GM12873 (cell line): ENCODE measurements around the gene NDUFB10.

Experiments used
- CTCF ChIP-seq: IDR thresholded peaks from 2 replicates; pipeline ENCODE4 v1.5.1; 2012; ENCODE audit warnings: low read depth, mild to moderate bottlenecking, moderate library complexity, low read length, control low read depth; ENCODE audit not compliant: insufficient read depth; ENCODE audit errors: missing control alignments

Gene NDUFB10

GRCh38 chr16:1958715-1959268 lies 546 bp upstream of the NDUFB10 start:
- TF ChIP-seq CTCF, result no peak

DNA sequence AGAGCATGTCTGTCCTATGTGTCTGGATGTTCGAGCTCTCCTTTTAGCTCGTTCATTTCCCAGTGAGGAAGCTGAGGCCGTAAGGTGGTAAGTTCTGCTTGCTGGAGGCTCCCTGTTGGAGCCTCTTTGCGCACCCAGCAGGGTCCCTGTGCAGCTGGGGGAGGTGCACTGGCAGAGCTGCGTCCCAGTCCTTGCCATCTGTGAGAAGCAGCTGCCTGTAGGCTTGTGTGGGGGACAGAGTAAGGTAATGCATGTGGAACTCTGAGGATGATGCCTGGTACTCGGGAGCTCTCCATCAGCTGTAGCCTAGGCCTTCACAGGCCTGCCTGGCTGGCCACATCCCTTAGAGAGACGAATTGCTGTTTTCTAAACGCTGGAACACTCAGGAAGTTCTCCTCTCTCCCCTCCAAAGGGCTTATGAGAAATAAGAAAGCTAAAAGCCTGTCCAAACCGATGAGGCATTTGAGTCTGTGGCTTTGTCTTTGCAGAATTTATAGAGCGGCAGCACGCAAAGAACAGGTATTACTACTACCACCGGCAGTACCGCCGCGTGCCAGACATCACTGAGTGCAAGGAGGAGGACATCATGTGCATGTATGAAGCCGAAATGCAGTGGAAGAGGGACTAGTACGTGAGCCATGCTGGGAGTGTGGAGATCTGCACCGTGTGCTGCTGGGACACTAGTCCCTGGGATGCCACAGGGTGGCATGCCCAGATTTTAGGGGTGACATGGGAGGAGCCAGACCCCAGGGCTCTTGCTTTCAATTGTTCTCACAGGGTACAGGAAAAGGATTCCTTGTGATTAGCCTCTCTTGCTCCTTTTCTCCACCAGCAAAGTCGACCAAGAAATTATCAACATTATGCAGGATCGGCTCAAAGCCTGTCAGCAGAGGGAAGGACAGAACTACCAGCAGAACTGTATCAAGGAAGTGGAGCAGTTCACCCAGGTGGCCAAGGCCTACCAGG lies 1.6 kb downstream of the NDUFB10 start:
- no peak for TF ChIP-seq CTCF

- TF ChIP-seq CTCF, result no peak
Measured at GRCh38 chr16:1961651-1962067, 2.3 kb downstream of the NDUFB10 start.

DNA sequence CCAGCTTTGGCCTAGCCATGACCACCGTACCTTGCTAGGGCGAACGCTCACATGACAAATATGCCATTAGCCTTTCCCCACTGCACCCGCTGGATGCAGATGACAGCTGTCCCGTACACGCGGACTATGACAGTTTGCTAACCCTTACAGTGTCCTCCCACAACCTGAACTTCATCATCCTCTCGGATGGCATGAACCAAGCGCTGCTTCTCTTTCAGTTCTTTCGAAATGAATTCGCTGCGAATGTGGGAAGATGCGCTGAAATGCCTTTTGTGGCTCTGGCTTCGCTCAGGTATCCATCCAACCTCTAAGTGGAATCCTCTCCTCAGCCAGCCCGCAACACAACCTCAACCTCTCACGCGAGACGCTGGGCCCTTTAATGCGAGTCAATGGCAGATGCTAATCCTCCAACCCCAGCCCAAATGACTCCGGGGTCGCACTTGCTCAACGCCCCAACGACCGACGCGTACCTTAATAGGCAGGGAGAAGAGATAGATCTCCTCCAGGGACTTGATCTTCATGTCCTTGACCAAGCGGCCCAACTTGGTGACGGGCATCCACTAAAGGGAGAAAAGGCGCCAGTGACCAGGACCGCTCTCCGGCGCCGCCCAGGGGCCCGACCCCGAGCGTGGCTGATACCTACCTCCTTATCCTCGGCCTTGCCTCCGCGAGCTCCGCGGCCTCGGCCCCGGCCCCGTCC lies 4.6 kb downstream of the NDUFB10 start:
- TF ChIP-seq CTCF, result peak; percentile 12

GRCh38 chr16:1964506-1965395 lies 5.4 kb downstream of the NDUFB10 start, which contains the start of gene RPS2:
Gene RPS2 (minus strand): TSS chr16:1964826. CDS start chr16:1964625, 201 bp downstream.
- no peak for TF ChIP-seq CTCF

DNA sequence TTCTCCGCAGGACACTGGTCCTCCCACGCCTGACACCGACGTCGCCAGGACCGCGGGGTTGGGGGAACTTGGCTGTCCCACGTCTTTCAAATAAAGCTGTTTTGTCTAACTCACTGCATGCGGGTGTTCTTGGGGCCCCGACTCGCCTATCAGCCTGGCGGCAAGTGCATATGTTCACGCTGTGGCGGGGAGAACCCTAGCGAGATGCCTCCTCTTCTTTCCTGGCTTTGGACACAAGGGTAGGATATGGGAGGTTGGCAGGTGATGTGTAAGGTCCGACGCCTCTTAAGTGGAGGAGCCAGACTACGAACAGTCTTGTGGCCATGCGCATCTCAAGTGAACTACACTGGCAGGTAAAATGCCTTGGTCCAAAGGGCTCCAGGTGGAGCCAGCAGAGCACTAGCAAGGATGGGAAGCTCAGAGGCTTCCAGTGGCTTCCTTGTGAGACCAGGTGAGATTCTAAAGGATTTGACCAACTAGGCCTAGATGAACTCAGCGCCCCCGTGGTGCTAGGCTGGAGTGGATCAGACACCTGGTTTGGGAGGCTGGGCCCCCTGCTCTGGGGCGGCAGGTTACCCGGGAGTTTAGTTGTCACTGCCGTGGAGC lies 6.2 kb downstream of the NDUFB10 start:
- TF ChIP-seq CTCF, result no peak
